Stimulated activated naive CD4-positive, alpha-beta T cell treated with Interleukin-2 at 50 U/mL for 16 hours (primary cell): ENCODE results near the gene SELENON.

Source experiments
- DNase-seq: peaks from one replicate; lab custom pipeline; 2025; lab: John Stamatoyannopoulos, UW

Gene SELENON

GRCh38 chr1:25770541-25771220, 29.3 kb upstream of the SELENON start:
- DNase-seq, result no peak

DNA sequence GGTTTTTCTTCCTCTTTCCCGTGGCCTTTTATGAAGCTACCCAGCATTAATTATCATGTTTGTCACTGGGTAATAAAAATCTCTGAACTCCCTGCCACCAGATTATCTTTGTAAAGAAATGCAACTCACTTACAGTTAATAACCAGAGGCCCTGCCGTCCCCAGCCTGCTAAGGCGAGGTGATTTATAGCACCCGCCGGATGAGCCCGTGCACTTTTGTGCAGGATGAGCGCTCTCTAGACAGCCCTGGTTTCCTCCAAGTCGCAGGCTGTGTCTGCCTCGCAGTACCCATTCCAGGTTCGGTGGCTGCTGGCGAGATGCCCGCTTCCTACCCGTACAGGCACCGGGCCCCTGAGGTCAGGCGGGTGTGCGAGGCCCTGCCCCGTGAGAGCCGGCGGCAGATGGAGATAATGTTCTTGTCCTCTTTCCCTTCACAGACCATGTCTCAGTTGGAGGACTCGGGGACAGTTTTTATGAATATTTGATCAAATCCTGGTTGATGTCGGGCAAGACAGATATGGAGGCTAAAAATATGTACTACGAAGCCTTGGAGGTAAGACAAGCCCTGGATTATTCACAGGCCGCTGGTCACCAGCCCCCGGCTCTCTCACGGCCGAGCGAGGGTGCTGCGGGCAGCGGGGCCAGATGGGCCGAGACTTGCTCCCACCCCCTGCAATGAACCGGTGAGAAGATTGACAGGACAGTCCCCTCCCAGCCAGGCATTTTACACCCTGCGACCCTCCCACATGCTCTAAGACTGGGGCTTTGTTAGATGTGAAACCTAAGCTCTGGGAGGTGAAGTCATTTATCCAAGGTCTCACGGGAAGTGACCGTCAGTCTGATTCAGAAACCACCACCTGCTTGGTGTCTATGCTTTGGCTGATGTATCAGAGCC, 28.5 kb upstream of the SELENON start:
- no peak for DNase-seq

- DNase-seq, result no peak
These were observed 27.8 kb upstream of the SELENON start for GRCh38 chr1:25772164-25772563.

DNA sequence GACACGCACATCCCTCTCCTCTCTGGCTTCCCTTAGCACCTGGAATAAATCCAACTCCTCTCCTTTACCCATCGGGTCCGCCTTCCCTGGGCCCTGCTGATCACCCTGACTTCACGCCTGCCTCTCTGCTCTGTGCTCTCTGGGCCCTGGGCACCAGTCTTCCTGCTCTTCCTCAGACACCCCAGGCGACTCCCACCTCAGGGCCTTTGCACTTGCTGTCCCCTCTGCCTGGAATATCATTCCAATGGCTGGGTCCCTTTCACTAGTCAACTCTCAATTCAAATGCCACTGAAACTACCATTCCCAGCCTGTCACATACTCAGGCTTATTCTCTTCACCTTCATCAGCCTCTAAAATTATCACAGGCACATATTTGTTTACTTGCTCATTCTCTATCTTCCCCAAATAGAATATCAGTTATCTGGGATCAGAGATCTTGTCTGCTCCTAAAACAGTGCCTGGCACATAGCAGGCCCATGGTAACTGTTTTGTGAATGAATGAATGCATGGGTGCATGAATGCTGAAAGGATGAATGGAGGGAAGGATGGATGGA, 27.2 kb upstream of the SELENON start:
- no peak for DNase-seq

- no peak for DNase-seq
These were observed 26.4 kb upstream of the SELENON start for GRCh38 chr1:25773441-25774125.

GRCh38 chr1:25774206-25774803, 25.7 kb upstream of the SELENON start:
- no peak for DNase-seq

DNA sequence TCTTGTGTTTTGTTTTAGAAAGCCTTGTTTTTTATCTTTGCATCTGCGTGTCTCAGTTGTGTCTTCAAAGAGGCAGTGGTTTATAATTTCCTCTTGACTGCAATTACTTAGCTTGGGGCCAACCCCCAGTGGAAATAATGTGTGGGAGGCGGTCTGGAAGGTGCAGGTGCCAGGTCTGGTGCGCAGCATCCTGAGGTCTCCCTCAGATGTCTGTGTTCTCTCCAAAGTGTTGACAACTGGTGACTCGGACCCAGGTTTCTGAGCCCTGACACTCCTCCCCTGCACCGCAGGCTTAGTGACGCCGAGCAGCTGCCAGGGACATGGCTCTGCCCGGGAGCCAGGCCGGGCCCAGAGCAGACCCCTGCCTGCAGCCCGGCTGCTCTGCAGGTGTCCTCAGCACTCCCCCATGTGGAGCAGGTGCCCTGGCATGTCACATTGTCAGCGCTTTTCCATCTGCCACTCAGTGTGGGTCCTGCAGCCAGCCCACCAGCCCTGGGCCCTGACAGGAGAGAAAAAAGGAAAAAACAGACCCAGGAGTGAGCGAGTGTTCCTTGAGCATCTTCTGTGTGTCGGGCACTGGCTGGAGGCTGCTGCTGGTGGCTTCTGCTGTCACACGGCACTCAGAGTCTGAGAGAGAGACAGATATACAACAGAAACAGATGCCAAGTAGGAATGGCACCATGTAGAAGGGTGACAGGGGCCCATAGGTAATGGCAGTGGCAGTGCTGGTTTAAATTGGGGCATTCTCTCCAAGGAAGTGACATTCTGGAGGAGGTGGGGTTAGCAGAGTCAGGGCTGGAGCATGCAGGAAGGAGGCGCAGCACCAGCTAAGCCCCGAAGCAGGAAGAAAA, 24.8 kb upstream of the SELENON start:
- DNase-seq, result peak; percentile 81

DNA sequence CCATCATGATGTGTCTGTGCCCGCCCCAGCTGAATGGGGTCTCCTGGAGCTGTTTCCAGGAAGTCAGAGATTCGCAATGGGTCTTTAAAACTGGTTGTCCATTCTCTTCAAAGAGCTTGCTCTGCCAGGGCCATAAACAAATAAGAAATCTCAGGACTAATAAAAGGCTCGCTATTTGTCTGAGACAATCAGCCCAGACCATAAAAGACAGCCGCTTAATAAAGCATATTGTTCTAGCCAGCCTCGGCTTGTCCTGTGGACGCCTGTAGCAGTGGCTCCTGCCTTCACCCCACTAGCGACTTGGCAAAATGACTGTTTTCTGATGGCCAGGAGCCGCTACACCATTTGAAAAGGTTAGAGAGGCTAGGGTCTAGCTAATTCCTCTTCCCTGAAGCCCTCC, 20.6 kb upstream of the SELENON start:
- DNase-seq, result no peak

DNA sequence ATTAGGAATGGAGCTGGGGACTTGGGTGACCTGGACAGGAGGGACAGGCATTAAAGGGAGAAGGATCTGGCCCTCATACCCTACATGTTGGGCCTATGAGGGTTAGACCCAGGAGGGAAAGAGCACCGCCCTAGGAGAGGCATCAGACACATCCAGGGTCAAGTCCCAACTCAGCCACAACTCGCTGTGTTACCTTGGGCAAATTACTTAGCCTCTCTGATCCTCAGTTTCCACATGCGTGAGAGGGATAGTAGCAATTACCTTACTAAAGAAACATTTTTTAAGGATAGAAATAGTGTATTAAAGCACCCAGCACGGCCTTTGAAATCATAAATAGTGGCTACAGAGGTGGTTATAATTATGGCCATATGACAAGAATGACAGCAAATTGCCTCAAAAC, 20.1 kb upstream of the SELENON start:
- no peak for DNase-seq

GRCh38 chr1:25780318-25781129, 19.5 kb upstream of the SELENON start:
- DNase-seq, result no peak

DNA sequence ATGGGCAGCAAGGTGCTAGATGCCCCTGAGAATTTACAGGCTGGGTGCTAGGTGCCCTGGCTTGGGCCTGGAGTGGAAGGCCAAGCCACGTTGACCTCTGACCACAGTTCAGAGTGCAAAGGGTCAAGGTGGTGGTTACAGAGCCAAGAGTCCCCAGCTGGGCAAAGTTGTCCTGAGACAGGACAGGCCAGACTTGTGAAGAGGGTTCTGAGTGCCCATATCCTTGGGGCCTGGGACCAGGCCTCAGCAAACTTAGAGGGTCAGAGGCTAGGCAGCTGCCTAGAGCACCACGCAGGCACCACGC, 18.9 kb upstream of the SELENON start:
- no peak for DNase-seq

DNA sequence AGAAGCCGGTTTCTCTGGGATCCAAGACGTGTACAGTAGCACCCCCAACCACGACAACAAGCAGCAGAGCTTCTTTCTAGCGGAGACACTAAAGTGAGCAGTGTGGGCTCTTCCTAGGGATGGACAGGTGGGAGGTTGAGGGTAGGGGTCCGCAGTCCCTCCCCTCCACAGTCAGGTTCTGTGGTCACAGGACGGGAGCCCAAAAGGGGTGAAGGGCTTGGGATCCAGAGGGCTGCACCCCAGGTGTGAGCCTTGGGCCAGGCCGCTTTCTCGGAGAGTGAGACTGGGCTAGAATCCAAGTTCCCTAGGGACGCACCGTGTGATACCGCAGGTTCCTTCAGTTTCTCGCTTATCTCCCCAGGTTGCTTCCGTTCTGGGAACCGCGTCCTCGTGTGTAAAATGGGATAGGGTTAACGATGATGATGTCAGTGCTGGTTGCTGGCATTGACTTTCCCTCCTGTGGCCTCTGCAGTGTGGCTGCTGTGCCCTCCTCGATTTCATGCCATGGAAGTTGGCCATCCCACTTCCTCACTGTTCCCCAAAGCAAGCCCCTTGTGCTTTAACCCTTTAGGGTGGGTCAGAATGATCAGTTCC, 17.3 kb upstream of the SELENON start:
- no peak for DNase-seq

GRCh38 chr1:25784575-25785051, 15.4 kb upstream of the SELENON start:
- no peak for DNase-seq

DNA sequence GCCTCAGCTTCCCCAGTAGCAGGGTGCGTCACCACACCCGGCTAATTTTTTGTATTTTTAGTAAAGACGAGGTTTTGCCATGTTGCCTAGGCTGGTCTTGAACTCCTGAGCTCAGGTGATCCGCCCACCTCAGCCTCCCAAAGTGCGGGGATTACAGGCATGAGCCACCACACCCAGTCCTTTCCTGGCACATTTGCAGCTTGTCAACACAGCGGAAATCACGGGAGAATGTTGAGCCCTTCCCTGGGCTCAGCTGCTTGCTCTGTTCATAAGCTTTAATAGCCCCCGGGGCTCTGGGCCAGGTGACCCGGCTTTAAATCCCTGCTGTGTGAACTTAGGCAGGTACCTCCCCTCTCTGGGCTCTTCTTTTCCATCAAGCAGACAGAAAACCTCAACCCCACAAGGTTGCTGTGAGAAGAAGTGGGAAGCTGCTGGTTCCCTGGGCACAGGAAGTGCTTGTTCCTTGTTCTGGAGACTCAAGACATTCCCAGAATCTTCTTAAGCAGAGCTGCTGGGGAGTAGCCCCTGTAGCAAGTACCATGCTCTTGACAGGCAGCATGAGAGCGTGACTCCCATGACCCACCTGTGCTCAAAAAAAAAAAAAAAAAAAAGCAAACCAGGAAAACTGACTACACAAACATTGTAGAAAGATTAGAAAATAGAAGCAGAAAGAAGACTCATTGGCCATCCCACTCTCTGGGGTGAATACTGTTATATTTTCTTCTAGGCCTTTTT, 14.5 kb upstream of the SELENON start:
- no peak for DNase-seq

GRCh38 chr1:25786887-25787759, 12.9 kb upstream of the SELENON start:
- DNase-seq, result no peak

GRCh38 chr1:25787760-25788166, 12.2 kb upstream of the SELENON start:
- no peak for DNase-seq

- no peak for DNase-seq
These were observed 9.5 kb upstream of the SELENON start for GRCh38 chr1:25790472-25790871.

- no peak for DNase-seq
These were observed 7.9 kb upstream of the SELENON start for GRCh38 chr1:25792115-25792514.
